ENCODE measurements around the gene PPP2R1A.

DNA sequence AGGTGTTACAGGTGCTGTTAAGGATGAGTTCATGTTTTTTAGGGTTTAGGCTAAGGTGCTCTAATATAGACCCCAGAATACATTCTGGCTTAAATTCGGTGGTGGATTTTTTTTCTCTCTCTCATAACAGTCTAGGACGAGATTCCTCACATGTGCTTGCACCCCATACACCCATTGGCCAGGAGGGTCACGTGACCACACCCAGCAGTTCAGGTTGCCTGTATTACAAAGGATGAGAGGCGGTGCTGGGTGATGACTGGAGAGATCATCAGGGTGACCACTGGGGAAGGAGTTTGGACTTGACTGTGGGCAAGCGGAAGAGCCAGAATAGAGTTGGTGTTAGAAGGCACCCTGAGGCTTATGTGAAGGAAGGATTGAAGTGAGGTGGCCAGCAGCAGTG lies 27.7 kb downstream of the PPP2R1A start:
- TF ChIP-seq, protein P1, sequence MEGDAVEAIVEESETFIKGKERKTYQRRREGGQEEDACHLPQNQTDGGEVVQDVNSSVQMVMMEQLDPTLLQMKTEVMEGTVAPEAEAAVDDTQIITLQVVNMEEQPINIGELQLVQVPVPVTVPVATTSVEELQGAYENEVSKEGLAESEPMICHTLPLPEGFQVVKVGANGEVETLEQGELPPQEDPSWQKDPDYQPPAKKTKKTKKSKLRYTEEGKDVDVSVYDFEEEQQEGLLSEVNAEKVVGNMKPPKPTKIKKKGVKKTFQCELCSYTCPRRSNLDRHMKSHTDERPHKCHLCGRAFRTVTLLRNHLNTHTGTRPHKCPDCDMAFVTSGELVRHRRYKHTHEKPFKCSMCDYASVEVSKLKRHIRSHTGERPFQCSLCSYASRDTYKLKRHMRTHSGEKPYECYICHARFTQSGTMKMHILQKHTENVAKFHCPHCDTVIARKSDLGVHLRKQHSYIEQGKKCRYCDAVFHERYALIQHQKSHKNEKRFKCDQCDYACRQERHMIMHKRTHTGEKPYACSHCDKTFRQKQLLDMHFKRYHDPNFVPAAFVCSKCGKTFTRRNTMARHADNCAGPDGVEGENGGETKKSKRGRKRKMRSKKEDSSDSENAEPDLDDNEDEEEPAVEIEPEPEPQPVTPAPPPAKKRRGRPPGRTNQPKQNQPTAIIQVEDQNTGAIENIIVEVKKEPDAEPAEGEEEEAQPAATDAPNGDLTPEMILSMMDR (IDR thresholded peaks at IDR 0.05), result no peak
- no peak for TF ChIP-seq POLR2A (IDR thresholded peaks at IDR 0.05)

Measured in body of pancreas (tissue), 4 donors.